ENCODE measurements around the gene PTCH1. TPM values are rescaled to one million over a fixed set of nuclear protein-coding genes. Genes with fewer than 3 reads are reported as not detected.

PTCH1 gene
- total and polyA plus RNA-seq, 2 experiments from 2014 or later = 21.4 to 34.1 TPM

- H3K4me1 Mint-ChIP-seq = peaks cover 2% of the 10 kb centered on the region; the same call in 2 of the 3 replicates
- no peaks in the 10 kb centered on the region for H3K27me3 ChIP-seq (ENCODE audit: insufficient read depth)
- H3K27me3 Mint-ChIP-seq (ENCODE audit: insufficient read depth, low read depth, poor library complexity) = no peaks in the 10 kb centered on the region
- no peak overlapping the region for H2AFZ ChIP-seq
- H3K36me3 Mint-ChIP-seq (ENCODE audit: low read depth) = peaks cover 49% of the 10 kb centered on the region
- no peaks in the 10 kb centered on the region for H3K9me2 ChIP-seq (ENCODE audit: insufficient read depth)
- 0 out of 2 replicates have a peak, but pooled peaks cover 7% of the 10 kb centered on the region for H3K79me2 ChIP-seq (replicated peaks; ENCODE audit: insufficient read depth)
- no peaks in the 10 kb centered on the region for H3F3A ChIP-seq (replicated peaks; ENCODE audit: low read depth)
- peaks cover 71% of the 10 kb centered on the region for H3K36me3 ChIP-seq (ENCODE audit: insufficient read depth)
- H4K20me1 ChIP-seq (replicated peaks; ENCODE audit: insufficient read depth) = no peaks in the 10 kb centered on the region; the same call in none of the 2 replicates
- no peak overlapping the region for H3K27ac ChIP-seq (ENCODE audit: low read depth)
- DNase-seq (ENCODE audit: low spot score) (no peak), ATAC-seq (no peak)
- peaks cover 4% of the 10 kb centered on the region; the same call in 1 of the 2 replicates for H3K4me1 ChIP-seq (ENCODE audit: insufficient read depth)
- no peak overlapping the region for H3K27ac Mint-ChIP-seq
- TF ChIP-seq POLR2AphosphoS5 (IDR thresholded peaks at IDR 0.05; ENCODE audit: low read depth) = no peak
- TF ChIP-seq ETS1 (IDR thresholded peaks at IDR 0.05) = no peak
- TF ChIP-seq, protein P1, sequence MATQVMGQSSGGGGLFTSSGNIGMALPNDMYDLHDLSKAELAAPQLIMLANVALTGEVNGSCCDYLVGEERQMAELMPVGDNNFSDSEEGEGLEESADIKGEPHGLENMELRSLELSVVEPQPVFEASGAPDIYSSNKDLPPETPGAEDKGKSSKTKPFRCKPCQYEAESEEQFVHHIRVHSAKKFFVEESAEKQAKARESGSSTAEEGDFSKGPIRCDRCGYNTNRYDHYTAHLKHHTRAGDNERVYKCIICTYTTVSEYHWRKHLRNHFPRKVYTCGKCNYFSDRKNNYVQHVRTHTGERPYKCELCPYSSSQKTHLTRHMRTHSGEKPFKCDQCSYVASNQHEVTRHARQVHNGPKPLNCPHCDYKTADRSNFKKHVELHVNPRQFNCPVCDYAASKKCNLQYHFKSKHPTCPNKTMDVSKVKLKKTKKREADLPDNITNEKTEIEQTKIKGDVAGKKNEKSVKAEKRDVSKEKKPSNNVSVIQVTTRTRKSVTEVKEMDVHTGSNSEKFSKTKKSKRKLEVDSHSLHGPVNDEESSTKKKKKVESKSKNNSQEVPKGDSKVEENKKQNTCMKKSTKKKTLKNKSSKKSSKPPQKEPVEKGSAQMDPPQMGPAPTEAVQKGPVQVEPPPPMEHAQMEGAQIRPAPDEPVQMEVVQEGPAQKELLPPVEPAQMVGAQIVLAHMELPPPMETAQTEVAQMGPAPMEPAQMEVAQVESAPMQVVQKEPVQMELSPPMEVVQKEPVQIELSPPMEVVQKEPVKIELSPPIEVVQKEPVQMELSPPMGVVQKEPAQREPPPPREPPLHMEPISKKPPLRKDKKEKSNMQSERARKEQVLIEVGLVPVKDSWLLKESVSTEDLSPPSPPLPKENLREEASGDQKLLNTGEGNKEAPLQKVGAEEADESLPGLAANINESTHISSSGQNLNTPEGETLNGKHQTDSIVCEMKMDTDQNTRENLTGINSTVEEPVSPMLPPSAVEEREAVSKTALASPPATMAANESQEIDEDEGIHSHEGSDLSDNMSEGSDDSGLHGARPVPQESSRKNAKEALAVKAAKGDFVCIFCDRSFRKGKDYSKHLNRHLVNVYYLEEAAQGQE (IDR thresholded peaks at IDR 0.05; ENCODE audit: unreplicated experiment) = no peak
- TF ChIP-seq STAT1 (IDR thresholded peaks at IDR 0.05; ENCODE audit: unreplicated experiment) = no peak
- TF ChIP-seq ZNF331 (CRISPR knock-in tag; IDR thresholded peaks at IDR 0.05; ENCODE audit: low read depth) = no peak
- TF ChIP-seq EZH2phosphoT487 (IDR thresholded peaks at IDR 0.05; ENCODE audit: unreplicated experiment) = no peak
- TF ChIP-seq, protein P2, sequence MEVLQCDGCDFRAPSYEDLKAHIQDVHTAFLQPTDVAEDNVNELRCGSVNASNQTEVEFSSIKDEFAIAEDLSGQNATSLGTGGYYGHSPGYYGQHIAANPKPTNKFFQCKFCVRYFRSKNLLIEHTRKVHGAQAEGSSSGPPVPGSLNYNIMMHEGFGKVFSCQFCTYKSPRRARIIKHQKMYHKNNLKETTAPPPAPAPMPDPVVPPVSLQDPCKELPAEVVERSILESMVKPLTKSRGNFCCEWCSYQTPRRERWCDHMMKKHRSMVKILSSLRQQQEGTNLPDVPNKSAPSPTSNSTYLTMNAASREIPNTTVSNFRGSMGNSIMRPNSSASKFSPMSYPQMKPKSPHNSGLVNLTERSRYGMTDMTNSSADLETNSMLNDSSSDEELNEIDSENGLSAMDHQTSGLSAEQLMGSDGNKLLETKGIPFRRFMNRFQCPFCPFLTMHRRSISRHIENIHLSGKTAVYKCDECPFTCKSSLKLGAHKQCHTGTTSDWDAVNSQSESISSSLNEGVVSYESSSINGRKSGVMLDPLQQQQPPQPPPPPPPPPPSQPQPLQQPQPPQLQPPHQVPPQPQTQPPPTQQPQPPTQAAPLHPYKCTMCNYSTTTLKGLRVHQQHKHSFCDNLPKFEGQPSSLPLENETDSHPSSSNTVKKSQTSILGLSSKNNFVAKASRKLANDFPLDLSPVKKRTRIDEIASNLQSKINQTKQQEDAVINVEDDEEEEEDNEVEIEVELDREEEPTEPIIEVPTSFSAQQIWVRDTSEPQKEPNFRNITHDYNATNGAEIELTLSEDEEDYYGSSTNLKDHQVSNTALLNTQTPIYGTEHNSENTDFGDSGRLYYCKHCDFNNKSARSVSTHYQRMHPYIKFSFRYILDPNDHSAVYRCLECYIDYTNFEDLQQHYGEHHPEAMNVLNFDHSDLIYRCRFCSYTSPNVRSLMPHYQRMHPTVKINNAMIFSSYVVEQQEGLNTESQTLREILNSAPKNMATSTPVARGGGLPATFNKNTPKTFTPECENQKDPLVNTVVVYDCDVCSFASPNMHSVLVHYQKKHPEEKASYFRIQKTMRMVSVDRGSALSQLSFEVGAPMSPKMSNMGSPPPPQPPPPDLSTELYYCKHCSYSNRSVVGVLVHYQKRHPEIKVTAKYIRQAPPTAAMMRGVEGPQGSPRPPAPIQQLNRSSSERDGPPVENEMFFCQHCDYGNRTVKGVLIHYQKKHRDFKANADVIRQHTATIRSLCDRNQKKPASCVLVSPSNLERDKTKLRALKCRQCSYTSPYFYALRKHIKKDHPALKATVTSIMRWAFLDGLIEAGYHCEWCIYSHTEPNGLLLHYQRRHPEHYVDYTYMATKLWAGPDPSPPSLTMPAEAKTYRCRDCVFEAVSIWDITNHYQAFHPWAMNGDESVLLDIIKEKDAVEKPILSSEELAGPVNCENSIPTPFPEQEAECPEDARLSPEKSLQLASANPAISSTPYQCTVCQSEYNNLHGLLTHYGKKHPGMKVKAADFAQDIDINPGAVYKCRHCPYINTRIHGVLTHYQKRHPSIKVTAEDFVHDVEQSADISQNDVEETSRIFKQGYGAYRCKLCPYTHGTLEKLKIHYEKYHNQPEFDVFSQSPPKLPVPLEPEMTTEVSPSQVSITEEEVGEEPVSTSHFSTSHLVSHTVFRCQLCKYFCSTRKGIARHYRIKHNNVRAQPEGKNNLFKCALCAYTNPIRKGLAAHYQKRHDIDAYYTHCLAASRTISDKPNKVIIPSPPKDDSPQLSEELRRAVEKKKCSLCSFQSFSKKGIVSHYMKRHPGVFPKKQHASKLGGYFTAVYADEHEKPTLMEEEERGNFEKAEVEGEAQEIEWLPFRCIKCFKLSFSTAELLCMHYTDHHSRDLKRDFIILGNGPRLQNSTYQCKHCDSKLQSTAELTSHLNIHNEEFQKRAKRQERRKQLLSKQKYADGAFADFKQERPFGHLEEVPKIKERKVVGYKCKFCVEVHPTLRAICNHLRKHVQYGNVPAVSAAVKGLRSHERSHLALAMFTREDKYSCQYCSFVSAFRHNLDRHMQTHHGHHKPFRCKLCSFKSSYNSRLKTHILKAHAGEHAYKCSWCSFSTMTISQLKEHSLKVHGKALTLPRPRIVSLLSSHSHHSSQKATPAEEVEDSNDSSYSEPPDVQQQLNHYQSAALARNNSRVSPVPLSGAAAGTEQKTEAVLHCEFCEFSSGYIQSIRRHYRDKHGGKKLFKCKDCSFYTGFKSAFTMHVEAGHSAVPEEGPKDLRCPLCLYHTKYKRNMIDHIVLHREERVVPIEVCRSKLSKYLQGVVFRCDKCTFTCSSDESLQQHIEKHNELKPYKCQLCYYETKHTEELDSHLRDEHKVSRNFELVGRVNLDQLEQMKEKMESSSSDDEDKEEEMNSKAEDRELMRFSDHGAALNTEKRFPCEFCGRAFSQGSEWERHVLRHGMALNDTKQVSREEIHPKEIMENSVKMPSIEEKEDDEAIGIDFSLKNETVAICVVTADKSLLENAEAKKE (CRISPR knock-in tag; IDR thresholded peaks at IDR 0.05) = no peak
- TF ChIP-seq NANOG (IDR thresholded peaks at IDR 0.05; ENCODE audit: borderline replicate concordance) = no peak
- no peak for TF ChIP-seq EZH2 (IDR thresholded peaks at IDR 0.05; ENCODE audit: low read depth, unreplicated experiment)
- no peak overlapping the region for H3K4me3 ChIP-seq
- H3K9me3 Mint-ChIP-seq = no peaks in the 10 kb centered on the region
- H3K4me2 ChIP-seq = no peak overlapping the region
- H3K4me3 Mint-ChIP-seq = no peak overlapping the region
These were observed 48.0 kb downstream of the PTCH1 start for GRCh38 chr9:95468791-95469190.

Data from GM23338 (cell line).